KMS-11 (cell line): Measurements from ENCODE around the gene RTF2.
"Not testable (repeated sequence)": the region's sequence is repeated elsewhere in the genome, so short reads cannot be mapped to it uniquely, and the experiment has no call there.

ENCODE experiments used
- H2AFZ ChIP-seq: fragments of 200-600 bp; sonication (generic); 2 replicates; pipeline ENCODE4 v1.6.1; 2016; ENCODE audit warnings: antibody characterized with exemption, mixed run types, low read depth
- H3K27ac ChIP-seq: fragments of 200-600 bp; sonication (generic); 2 replicates; pipeline ENCODE4 v1.6.1; 2016; ENCODE audit warnings: mild to moderate bottlenecking, mixed run types
- H3K27me3 ChIP-seq: fragments of 200-600 bp; sonication (generic); 2 replicates; pipeline ENCODE4 v1.6.1; 2017; ENCODE audit warnings: mild to moderate bottlenecking, low read depth, mixed run types, moderate library complexity; ENCODE audit not compliant: insufficient read depth
- H3K36me3 ChIP-seq: fragments of 200-600 bp; sonication (generic); 2 replicates; pipeline ENCODE4 v1.6.1; 2017; ENCODE audit warnings: mild to moderate bottlenecking, mixed run types; ENCODE audit not compliant: insufficient read depth
- H3K4me1 ChIP-seq: fragments of 200-600 bp; sonication (generic); 2 replicates; pipeline ENCODE4 v1.6.1; 2016; ENCODE audit warnings: mild to moderate bottlenecking, low read depth, mixed run types; ENCODE audit not compliant: poor library complexity, severe bottlenecking
- H3K4me2 ChIP-seq: fragments of 200-600 bp; sonication (generic); 2 replicates; pipeline ENCODE4 v1.7.0; 2016; ENCODE audit warnings: mild to moderate bottlenecking, mixed run types
- H3K4me3 ChIP-seq: fragments of 200-600 bp; sonication (generic); IDR thresholded peaks from 2 replicates; pipeline ENCODE4 v1.6.1; 2017; ENCODE audit warnings: low read depth, low read length, mixed read lengths; ENCODE audit not compliant: insufficient read depth
- H3K79me2 ChIP-seq: fragments of 200-600 bp; sonication (generic); 2 replicates; pipeline ENCODE4 v1.6.1; 2016; ENCODE audit warnings: low read depth, mixed run types; ENCODE audit not compliant: insufficient read depth
- H3K9ac ChIP-seq: fragments of 200-600 bp; sonication (generic); 2 replicates; pipeline ENCODE4 v1.6.1; 2016; ENCODE audit warnings: mild to moderate bottlenecking, mixed run types
- H4K20me1 ChIP-seq: fragments of 200-600 bp; sonication (generic); 2 replicates; pipeline ENCODE4 v1.6.1; 2016; ENCODE audit warnings: mild to moderate bottlenecking, mixed run types; ENCODE audit not compliant: insufficient read depth
- TF ChIP-seq, protein P1 (sequence below): fragments of 200-600 bp; sonication (generic); conservative IDR thresholded peaks from 2 replicates; pipeline ENCODE4 v1.6.1; 2017; ENCODE audit warnings: low read depth, mild to moderate bottlenecking, antibody characterized with exemption, low read length, moderate library complexity, mixed read lengths

RTF2 gene

DNA sequence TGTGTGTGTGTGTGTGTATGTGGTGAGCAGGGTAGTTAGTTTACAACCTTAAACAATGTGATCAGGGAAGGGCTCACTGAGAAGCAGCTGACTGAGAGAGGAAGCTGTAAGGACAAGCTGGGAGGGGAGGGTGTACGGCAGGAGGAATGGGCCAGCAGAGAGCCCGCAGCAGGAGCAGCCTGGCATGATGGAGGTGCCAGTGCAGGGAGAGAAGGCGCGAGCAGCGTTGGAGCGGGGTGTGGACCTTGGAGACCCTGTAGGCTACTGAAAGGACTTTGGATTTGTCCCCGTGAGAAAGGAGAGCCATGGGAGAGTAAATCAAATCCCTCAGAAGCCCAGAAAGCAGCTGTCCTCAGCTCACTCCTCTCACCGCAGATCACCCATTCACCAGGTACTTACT lies 83.1 kb downstream of the RTF2 start:
- H3K4me3 ChIP-seq: no peak overlapping the region
- H4K20me1 ChIP-seq: no peaks in the 10 kb centered on the region
- peaks cover 59% of the 10 kb centered on the region for H3K4me1 ChIP-seq
- no peak overlapping the region for H3K9ac ChIP-seq
- H3K36me3 ChIP-seq: no peaks in the 10 kb centered on the region
- peak overlapping the region; percentile 95; the same call in 1 of the 2 replicates for H3K27ac ChIP-seq
- H3K79me2 ChIP-seq: no peaks in the 10 kb centered on the region
- no peaks in the 10 kb centered on the region for H3K27me3 ChIP-seq
- TF ChIP-seq, protein P1, sequence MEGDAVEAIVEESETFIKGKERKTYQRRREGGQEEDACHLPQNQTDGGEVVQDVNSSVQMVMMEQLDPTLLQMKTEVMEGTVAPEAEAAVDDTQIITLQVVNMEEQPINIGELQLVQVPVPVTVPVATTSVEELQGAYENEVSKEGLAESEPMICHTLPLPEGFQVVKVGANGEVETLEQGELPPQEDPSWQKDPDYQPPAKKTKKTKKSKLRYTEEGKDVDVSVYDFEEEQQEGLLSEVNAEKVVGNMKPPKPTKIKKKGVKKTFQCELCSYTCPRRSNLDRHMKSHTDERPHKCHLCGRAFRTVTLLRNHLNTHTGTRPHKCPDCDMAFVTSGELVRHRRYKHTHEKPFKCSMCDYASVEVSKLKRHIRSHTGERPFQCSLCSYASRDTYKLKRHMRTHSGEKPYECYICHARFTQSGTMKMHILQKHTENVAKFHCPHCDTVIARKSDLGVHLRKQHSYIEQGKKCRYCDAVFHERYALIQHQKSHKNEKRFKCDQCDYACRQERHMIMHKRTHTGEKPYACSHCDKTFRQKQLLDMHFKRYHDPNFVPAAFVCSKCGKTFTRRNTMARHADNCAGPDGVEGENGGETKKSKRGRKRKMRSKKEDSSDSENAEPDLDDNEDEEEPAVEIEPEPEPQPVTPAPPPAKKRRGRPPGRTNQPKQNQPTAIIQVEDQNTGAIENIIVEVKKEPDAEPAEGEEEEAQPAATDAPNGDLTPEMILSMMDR: no peak
- 0 out of 2 replicates have a peak overlapping the region, but pooled peaks have one; percentile 48 for H3K4me2 ChIP-seq
- H2AFZ ChIP-seq: no peak overlapping the region

DNA sequence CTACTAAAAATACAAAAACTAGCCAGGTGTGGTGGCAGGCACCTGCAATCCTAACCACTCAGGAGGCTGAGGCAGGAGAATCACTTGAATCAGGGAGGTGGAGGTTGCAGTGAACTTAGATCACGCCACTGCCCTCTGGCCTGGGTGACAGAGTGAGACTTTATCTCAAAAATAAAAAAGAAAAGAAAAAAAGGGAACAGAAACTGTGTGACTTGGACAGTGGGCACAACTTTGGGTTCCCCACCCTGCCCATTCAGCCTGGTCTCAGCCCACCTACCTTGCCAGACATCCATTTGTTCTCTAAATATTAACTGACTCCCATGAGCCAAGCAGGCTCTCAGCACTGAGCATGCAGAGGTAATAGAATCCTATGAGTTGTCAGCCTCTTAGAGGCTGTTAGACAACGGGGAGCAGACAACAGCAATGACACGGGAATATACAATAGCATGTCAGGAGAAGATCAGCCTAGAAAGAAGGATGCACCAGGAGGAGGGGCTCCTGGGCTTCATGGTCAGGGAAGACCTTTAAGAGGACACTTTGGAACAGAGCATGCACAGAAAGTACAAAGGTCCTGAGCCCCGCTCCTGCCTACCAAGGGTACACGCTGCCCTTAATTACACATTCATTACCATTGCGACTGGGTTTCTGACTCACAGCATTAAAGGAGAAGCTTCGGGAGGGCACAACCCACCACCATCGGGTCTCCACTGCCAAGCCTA lies 84.6 kb downstream of the RTF2 start:
- H3K4me1 ChIP-seq: peaks cover 70% of the 10 kb centered on the region
- H3K4me2 ChIP-seq: peak overlapping the region; percentile 48
- H3K79me2 ChIP-seq: no peaks in the 10 kb centered on the region
- H3K36me3 ChIP-seq: no peaks in the 10 kb centered on the region
- H3K27ac ChIP-seq: peak overlapping the region; percentile 95
- H2AFZ ChIP-seq: peak overlapping the region; percentile 24; the same call in 1 of the 2 replicates
- peak overlapping the region; percentile 11; the same call in 1 of the 2 replicates for H3K9ac ChIP-seq
- no peak overlapping the region for H3K4me3 ChIP-seq
- H4K20me1 ChIP-seq: no peaks in the 10 kb centered on the region
- H3K27me3 ChIP-seq: no peaks in the 10 kb centered on the region
- TF ChIP-seq, protein P1: no peak

DNA sequence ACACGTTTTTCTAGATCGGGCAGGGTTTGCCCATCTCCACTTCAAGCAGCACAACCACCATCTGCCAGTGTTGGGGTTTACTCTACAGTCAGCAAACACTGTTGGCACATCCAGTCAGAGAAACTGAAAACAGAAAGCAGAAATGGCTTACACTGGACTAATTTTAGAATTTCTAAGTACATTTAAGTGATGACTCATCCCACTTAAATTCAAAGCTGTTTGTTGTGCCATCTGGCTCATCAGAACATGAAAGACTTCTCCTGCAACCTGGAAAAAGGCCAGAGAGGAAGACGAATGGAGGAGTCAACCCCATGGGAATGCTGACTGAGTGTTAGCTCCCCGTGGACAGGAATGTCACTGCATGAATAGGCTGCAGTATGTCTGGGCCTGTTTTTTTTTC lies 86.4 kb downstream of the RTF2 start:
- Histone ChIP-seq H3K4me3 (no peak overlapping the region), H3K4me1 (peaks cover 70% of the 10 kb centered on the region), H3K27me3 (no peaks in the 10 kb centered on the region), H3K9ac (peak overlapping the region; percentile 78), H3K4me2 (peak overlapping the region; percentile 94), H4K20me1 (no peaks in the 10 kb centered on the region), H2AFZ (peak overlapping the region; percentile 20; the same call in 1 of the 2 replicates), H3K36me3 (no peaks in the 10 kb centered on the region), H3K27ac (peak overlapping the region; percentile 95), H3K79me2 (no peaks in the 10 kb centered on the region)
- TF ChIP-seq, protein P1: no peak

DNA sequence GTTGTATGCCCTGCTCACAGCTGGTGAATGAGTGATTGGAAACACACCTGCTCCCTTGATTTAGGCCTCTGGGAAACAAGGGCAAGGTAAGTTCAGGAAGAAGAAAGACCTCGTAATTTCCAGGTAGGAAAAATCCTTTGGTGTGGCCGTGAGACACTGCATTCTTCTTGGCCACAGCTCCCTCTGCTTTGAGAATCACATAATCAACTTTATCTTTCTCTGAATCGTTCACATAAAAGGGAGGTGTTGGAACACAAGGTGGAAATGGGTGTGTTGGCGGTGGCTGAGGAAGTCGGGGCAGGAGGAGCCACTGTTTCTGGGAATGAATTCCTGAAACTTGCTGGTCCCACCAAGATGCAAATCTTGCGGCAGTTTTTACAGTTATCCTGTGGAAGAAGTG lies 90.5 kb downstream of the RTF2 start:
- Histone ChIP-seq H3K27ac (no peak overlapping the region), H4K20me1 (no peaks in the 10 kb centered on the region), H3K36me3 (no peaks in the 10 kb centered on the region), H2AFZ (no peak overlapping the region), H3K4me2 (no peak overlapping the region), H3K4me1 (peaks cover 53% of the 10 kb centered on the region), H3K4me3 (no peak overlapping the region), H3K27me3 (no peaks in the 10 kb centered on the region), H3K79me2 (no peaks in the 10 kb centered on the region), H3K9ac (no peak overlapping the region)
- TF ChIP-seq, protein P1: no peak

DNA sequence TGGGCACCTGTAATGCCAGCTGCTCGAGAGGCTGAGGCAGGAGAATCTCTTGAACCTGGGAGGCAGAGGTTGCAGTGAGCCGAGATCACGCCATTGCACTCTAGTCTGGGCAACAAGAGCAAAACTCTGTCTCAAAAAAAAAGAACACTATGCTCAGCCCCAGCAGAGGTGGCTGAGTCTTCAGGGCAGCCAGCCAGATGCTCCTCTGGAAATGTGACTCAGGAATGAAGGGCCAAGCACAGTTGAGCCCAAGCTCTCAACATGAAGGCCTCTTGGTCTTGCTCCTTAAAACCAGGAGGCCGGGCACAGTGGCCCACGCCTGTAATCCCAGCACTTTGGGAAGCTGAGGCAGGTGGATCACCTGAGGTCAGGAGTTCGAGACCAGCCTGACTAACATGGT lies 96.1 kb downstream of the RTF2 start:
- not testable (repeated sequence) for H2AFZ ChIP-seq, H3K36me3 ChIP-seq, H3K4me3 ChIP-seq, H3K27me3 ChIP-seq, H3K27ac ChIP-seq, H3K9ac ChIP-seq, H3K79me2 ChIP-seq, H4K20me1 ChIP-seq, H3K4me2 ChIP-seq
- peaks cover 63% of the 10 kb centered on the region for H3K4me1 ChIP-seq
